H1 (cell line): Measurements from ENCODE around the gene TOB2. TPM values are rescaled to one million over a fixed set of nuclear protein-coding genes. Genes with fewer than 3 reads are reported as not detected.

Experiments
- CTCF ChIA-PET: fragments of 300-600 bp; sonication (Branson Sonifier 250); formaldehyde crosslinking; loops from one replicate; lab custom pipeline; 2021; ENCODE audit not compliant: partially characterized antibody; lab: Charles Lee
- POLR2A ChIA-PET: fragments of 300-600 bp; sonication (Branson Sonifier 250); formaldehyde crosslinking; loops from one replicate; lab custom pipeline; 2021; ENCODE audit warnings: inconsistent platforms; ENCODE audit not compliant: partially characterized antibody; lab: Charles Lee
- DNase-seq, 2 experiments: peaks; one replicate each; pipeline versions ENCODE4 v3.0.0 to v3.0.0-alpha.2; 2010 to 2022; ENCODE audit warnings: low spot score in 2 of 2, low read depth in 1 of 2, mixed read lengths in 1 of 2
- FAIRE-seq: peaks from 2 replicates; lab custom pipeline; 2011; peaks lifted over from hg19 to GRCh38; lab: Jason Lieb, UNC
- H2AFZ ChIP-seq: 2 replicates; pipeline ENCODE4 v1.8.1; 2012; ENCODE audit warnings: low read length, inconsistent platforms
- H2AK5ac ChIP-seq: 2 replicates; pipeline ENCODE4 v1.6.1; 2013; ENCODE audit warnings: low read depth, low read length
- H2BK120ac ChIP-seq: replicated peaks from 2 replicates; pipeline ENCODE3; 2013; ENCODE audit warnings: low read depth, low read length, inconsistent platforms
- H2BK12ac ChIP-seq: 2 replicates; pipeline ENCODE4 v1.6.1; 2013; ENCODE audit warnings: low read depth, low read length
- H2BK15ac ChIP-seq: 2 replicates; pipeline ENCODE4 v1.6.1; 2013; ENCODE audit warnings: low read length
- H2BK20ac ChIP-seq: 2 replicates; pipeline ENCODE4 v1.6.1; 2013; ENCODE audit warnings: low read length
- H2BK5ac ChIP-seq: 2 replicates; pipeline ENCODE4 v1.6.1; 2013; ENCODE audit warnings: low read depth, low read length
- H3K14ac ChIP-seq: 2 replicates; pipeline ENCODE4 v1.6.1; 2013; ENCODE audit warnings: inconsistent platforms; ENCODE audit not compliant: insufficient read length
- H3K18ac ChIP-seq: 2 replicates; pipeline ENCODE4 v1.6.1; 2013; ENCODE audit warnings: low read length; ENCODE audit errors: extremely low read depth
- H3K23ac ChIP-seq: 2 replicates; pipeline ENCODE4 v1.6.1; 2013; ENCODE audit warnings: inconsistent platforms; ENCODE audit not compliant: insufficient read length
- H3K23me2 ChIP-seq: 2 replicates; pipeline ENCODE4 v1.6.1; 2013; ENCODE audit warnings: low read depth, low read length
- H3K27ac ChIP-seq: 2 replicates; pipeline ENCODE4 v1.6.1; 2011; ENCODE audit warnings: low read depth, low read length, inconsistent platforms
- H3K27me3 ChIP-seq, 4 experiments: replicated peaks in 1 of 4; 1 replicate in 1 of 4; 2 replicates in 3 of 4; pipeline versions ENCODE4 v1.6.1 to v1.8.1; 2011 to 2013; ENCODE audit warnings: low read length in 3 of 4, mild to moderate bottlenecking in 3 of 4, inconsistent platforms in 2 of 4, mixed read lengths in 2 of 4, moderate library complexity in 1 of 4; ENCODE audit not compliant: control insufficient read depth in 3 of 4, insufficient read depth in 3 of 4; ENCODE audit errors: extremely low read depth in 1 of 4
- H3K36me3 ChIP-seq, 4 experiments: 2 replicates each; pipeline versions ENCODE4 v1.6.1 to v1.8.1; 2011 to 2013; ENCODE audit warnings: mild to moderate bottlenecking in 4 of 4, low read length in 3 of 4, moderate library complexity in 2 of 4, control low read depth in 1 of 4, inconsistent platforms in 1 of 4; ENCODE audit not compliant: insufficient read depth in 4 of 4, control insufficient read depth in 2 of 4
- H3K4ac ChIP-seq: replicated peaks from 2 replicates; pipeline ENCODE3; 2013; ENCODE audit warnings: low read length, low read depth, mixed read lengths, inconsistent platforms; ENCODE audit not compliant: insufficient read length
- H3K4me1 ChIP-seq, 4 experiments: replicated peaks in 1 of 4; 1 replicate in 1 of 4; 2 replicates in 3 of 4; pipeline versions ENCODE4 v1.6.1 to v1.8.1; 2011 to 2013; ENCODE audit warnings: low read length in 3 of 4, inconsistent platforms in 2 of 4, mixed read lengths in 1 of 4; ENCODE audit not compliant: insufficient read depth in 4 of 4, control insufficient read depth in 3 of 4
- H3K4me2 ChIP-seq, 2 experiments: 2 replicates each; pipeline versions ENCODE4 v1.6.1 to v1.8.1; 2011 to 2013; ENCODE audit warnings: low read depth in 2 of 2, low read length in 2 of 2, control low read depth in 1 of 2, inconsistent platforms in 1 of 2, mild to moderate bottlenecking in 1 of 2; ENCODE audit not compliant: insufficient read depth in 1 of 2
- H3K4me3 ChIP-seq, 4 experiments: fragments of 200-600, 300-600 bp in 1 of 4; sonication (generic), shearing (Covaris generic), sonication (Bioruptor Twin) in 1 of 4; 2 replicates each; pipeline versions ENCODE4 v1.5.1 to v1.8.1; 2011 to 2016; ENCODE audit warnings: low read length in 4 of 4, low read depth in 3 of 4, control low read depth in 2 of 4, inconsistent platforms in 2 of 4, mild to moderate bottlenecking in 2 of 4, mixed read lengths in 1 of 4, moderate library complexity in 1 of 4; ENCODE audit not compliant: insufficient read depth in 2 of 4; ENCODE audit errors: extremely low read depth in 1 of 4
- H3K56ac ChIP-seq: replicated peaks from 2 replicates; pipeline ENCODE3; 2013; ENCODE audit warnings: low read depth, mild to moderate bottlenecking, mixed read lengths, low read length, inconsistent platforms; ENCODE audit not compliant: insufficient read length
- H3K79me1 ChIP-seq: 2 replicates; pipeline ENCODE4 v1.6.1; 2013; ENCODE audit warnings: low read depth, low read length, control low read depth
- H3K79me2 ChIP-seq, 2 experiments: 2 replicates each; pipeline versions ENCODE4 v1.6.1 to v1.8.1; 2012 to 2013; ENCODE audit warnings: low read length in 2 of 2, mild to moderate bottlenecking in 2 of 2, inconsistent platforms in 1 of 2; ENCODE audit not compliant: insufficient read depth in 2 of 2, control insufficient read depth in 1 of 2
- H3K9ac ChIP-seq, 4 experiments: replicated peaks in 1 of 4; 1 replicate in 1 of 4; 2 replicates in 3 of 4; pipeline versions ENCODE4 v1.6.1 to v1.8.1; 2011 to 2013; ENCODE audit warnings: low read depth in 3 of 4, low read length in 3 of 4, control low read depth in 2 of 4, mild to moderate bottlenecking in 2 of 4, moderate library complexity in 2 of 4, inconsistent platforms in 1 of 4; ENCODE audit errors: extremely low read depth in 1 of 4
- H3K9me3 ChIP-seq, 2 experiments: 2 replicates each; pipeline versions ENCODE4 v1.6.1 to v1.8.1; 2012 to 2013; ENCODE audit warnings: mild to moderate bottlenecking in 2 of 2, moderate library complexity in 2 of 2, control low read depth in 1 of 2, inconsistent platforms in 1 of 2, low read depth in 1 of 2, low read length in 1 of 2, mixed read lengths in 1 of 2; ENCODE audit not compliant: insufficient read depth in 2 of 2
- H4K20me1 ChIP-seq, 2 experiments: replicated peaks in 1 of 2; 2 replicates each; pipeline versions ENCODE3 to v1.8.1; 2011 to 2013; ENCODE audit warnings: inconsistent platforms in 2 of 2, low read length in 2 of 2, mild to moderate bottlenecking in 1 of 2; ENCODE audit not compliant: insufficient read depth in 2 of 2, control insufficient read depth in 1 of 2
- H4K5ac ChIP-seq: 2 replicates; pipeline ENCODE4 v1.6.1; 2013; ENCODE audit warnings: low read length, low read depth, mixed read lengths, inconsistent platforms; ENCODE audit not compliant: insufficient read length
- H4K8ac ChIP-seq: 2 replicates; pipeline ENCODE4 v1.8.0; 2013; ENCODE audit warnings: mild to moderate bottlenecking, moderate library complexity, low read length, inconsistent platforms; ENCODE audit not compliant: insufficient read depth; ENCODE audit errors: extremely low read depth
- H4K91ac ChIP-seq: replicated peaks from 2 replicates; pipeline ENCODE3; 2013; ENCODE audit warnings: low read length, mixed read lengths, inconsistent platforms; ENCODE audit not compliant: insufficient read length
- CBX8 ChIP-seq: fragments of 300-800, 300-1000 bp; sonication (generic); IDR thresholded peaks from 2 replicates; pipeline ENCODE4 v1.7.1; 2016; ENCODE audit warnings: low read depth, low read length, borderline replicate concordance
- CHD2 ChIP-seq: IDR thresholded peaks from 2 replicates; pipeline ENCODE4 v1.6.1; 2012; ENCODE audit warnings: low read length, improper control_type of control experiment
- JUN ChIP-seq: IDR thresholded peaks from 2 replicates; pipeline ENCODE4 v1.6.1; 2011; ENCODE audit warnings: low read depth, mild to moderate bottlenecking, improper control_type of control experiment, low read length
- KDM1A ChIP-seq: fragments of 200-600, 300-600 bp; sonication (generic); IDR thresholded peaks from 2 replicates; pipeline ENCODE4 v1.7.1; 2016; ENCODE audit warnings: mild to moderate bottlenecking, low read length, borderline replicate concordance
- MAFK ChIP-seq: IDR thresholded peaks from 2 replicates; pipeline ENCODE4 v1.6.1; 2012; ENCODE audit warnings: low read depth, mild to moderate bottlenecking, improper control_type of control experiment, low read length
- RAD21 ChIP-seq, 2 experiments: IDR thresholded peaks in 1 of 2; conservative IDR thresholded peaks in 1 of 2; 2 replicates each; pipeline ENCODE4 v1.6.1; 2011; ENCODE audit warnings: low read depth in 2 of 2, low read length in 2 of 2, improper control_type of control experiment in 1 of 2, inconsistent platforms in 1 of 2, mild to moderate bottlenecking in 1 of 2, moderate library complexity in 1 of 2
- SIN3A ChIP-seq, 2 experiments: IDR thresholded peaks in 1 of 2; conservative IDR thresholded peaks in 1 of 2; 2 replicates each; pipeline ENCODE4 v1.6.1; 2011 to 2012; ENCODE audit warnings: low read length in 2 of 2, improper control_type of control experiment in 1 of 2, low read depth in 1 of 2, mild to moderate bottlenecking in 1 of 2
- TAF7 ChIP-seq: optimal IDR thresholded peaks from 2 replicates; pipeline ENCODE3; 2011; ENCODE audit warnings: low read depth, mild to moderate bottlenecking, inconsistent platforms, low read length, moderate library complexity, borderline replicate concordance
- TBP ChIP-seq: IDR thresholded peaks from 2 replicates; pipeline ENCODE4 v1.6.1; 2011; ENCODE audit warnings: low read depth, low read length, improper control_type of control experiment
- WGBS, 2 experiments: shearing (Covaris generic) in 1 of 2; methylation state at CpG; one replicate each; pipeline versions ENCODE4 v1.1.6 to v1.1.7; 2013 to 2015; ENCODE audit warnings: low lambda C conversion rate in 2 of 2, mixed read lengths in 2 of 2, inconsistent platforms in 1 of 2, low coverage in 1 of 2, missing lambda C conversion rate in 1 of 2; ENCODE audit not compliant: insufficient replicate concordance in 2 of 2, insufficient coverage in 1 of 2, insufficient read length in 1 of 2; ENCODE audit errors: extremely low coverage in 1 of 2, missing lambda C conversion rate in 1 of 2; 5-methylcytosine and 5-hydroxymethylcytosine counted together
- polyA plus RNA-seq, 7 experiments: library from polyadenylated mRNA; depleted of rRNA in 3 of 7; stranded (reverse) in 5 of 7; unstranded in 2 of 7; fragments of >200 nt in 5 of 7; fragments of 200-250 nt in 2 of 7; gene quantifications; 1 replicate in 5 of 7; 2 replicates in 1 of 7; 4 replicates in 1 of 7; pipeline versions ENCODE4 v1.2.1 to v1.2.3, GENCODE V29; 2011 to 2013; ENCODE audit warnings: missing spikeins in 2 of 7, mixed read lengths in 2 of 7
- total RNA-seq: library from RNA; stranded (reverse); fragmentation: NEBNext Ultra II Directional; extraction: Animal tissue kit (Norgen Biotek cat#: 25700); gene quantifications from 2 replicates; pipeline ENCODE4 v1.2.1, GENCODE V29; 2021
- TF ChIP-seq, protein P1 (sequence below): IDR thresholded peaks from 2 replicates; pipeline ENCODE4 v1.6.1; 2012; ENCODE audit warnings: inconsistent platforms

TOB2 gene
- total and polyA plus RNA-seq, 2 of the 8 experiments (the other 6 are each of a cell fraction or from before 2014, with no cell fraction given) = 27.0 to 54.1 TPM

DNA sequence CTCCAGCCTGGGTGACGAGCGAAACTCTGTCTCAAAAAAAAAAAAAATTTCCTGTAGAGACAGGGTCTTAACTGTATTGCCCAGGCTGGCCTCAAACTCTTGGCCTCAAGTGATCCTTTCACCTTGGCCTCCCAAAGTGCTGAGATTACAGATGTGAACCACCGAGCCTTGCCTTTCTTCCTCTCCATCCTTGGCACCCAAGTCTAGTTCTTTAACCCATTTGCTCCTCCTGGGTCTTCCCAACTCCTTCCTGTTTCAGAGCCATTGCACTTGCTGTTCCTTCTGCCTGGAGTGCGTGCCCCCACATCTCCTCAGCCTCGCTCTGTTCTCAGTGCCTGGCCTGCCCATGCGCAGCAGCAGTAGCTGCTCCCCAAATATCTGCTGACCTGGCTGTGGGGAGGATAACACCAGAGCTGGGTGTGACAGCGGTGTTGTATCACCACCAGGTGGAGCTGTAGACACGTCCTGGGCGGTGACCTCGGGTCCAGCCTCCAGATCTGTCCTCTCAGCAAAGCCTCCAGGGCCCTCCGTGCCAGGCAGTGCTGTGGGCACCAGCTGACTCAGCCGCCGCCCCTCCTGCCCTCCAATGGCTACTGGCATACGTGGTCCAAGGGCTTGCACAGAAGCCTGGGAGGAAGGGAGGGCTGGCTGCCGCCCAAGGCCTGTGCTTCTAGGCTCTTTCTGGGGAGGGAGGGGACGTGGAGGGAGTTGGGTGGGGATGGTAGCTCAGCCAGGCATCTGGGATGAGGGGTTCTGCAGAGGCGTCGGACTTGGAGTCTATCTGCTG is 42.9 kb downstream of the TOB2 start:
- H3K23me2 ChIP-seq = no peaks in the 10 kb centered on the region
- H4K5ac ChIP-seq = no peak overlapping the region
- FAIRE-seq = peak; percentile 72
- H3K9me3 ChIP-seq = no peaks in the 10 kb centered on the region
- DNase-seq = peak; percentile 66 to 90
- no peak overlapping the region for H2AK5ac ChIP-seq
- no peak overlapping the region for H4K91ac ChIP-seq
- no peak overlapping the region for H2BK5ac ChIP-seq
- no peaks in the 10 kb centered on the region for H3K27me3 ChIP-seq
- no peak overlapping the region for H3K18ac ChIP-seq
- POLR2A ChIA-PET = interaction anchor here (0.7 to 9.8 kb wide), 16 partner anchors 11 to 140 kb away, joined by 3 to 106 read pairs (median 4); partner anchors contain the start of genes ACO2, PHF5A, POLR3H and TOB2
- CTCF ChIA-PET = interaction anchor here (0.5 to 15.8 kb wide), 46 partner anchors 8 to 194 kb away, joined by 3 to 269 read pairs (median 6); partner anchors contain the start of genes ACO2, PHF5A, PMM1 and TOB2
- H4K20me1 ChIP-seq = no peaks in the 10 kb centered on the region
- H4K8ac ChIP-seq = peak overlapping the region; percentile 78
- no peaks in the 10 kb centered on the region for H3K79me1 ChIP-seq
- H3K27ac ChIP-seq = no peak overlapping the region
- no peak overlapping the region for H2BK120ac ChIP-seq
- H3K4me2 ChIP-seq = peak overlapping the region in 1 of 2 experiments; percentile 38; a peak in 1 of 4 replicates
- no peak overlapping the region for H3K4me3 ChIP-seq
- no peak overlapping the region for H3K14ac ChIP-seq
- no peaks in the 10 kb centered on the region for H3K79me2 ChIP-seq
- no peak overlapping the region for H3K56ac ChIP-seq
- no peak overlapping the region for H3K9ac ChIP-seq
- 35% methylated on average over 15 of the region's 18 CpGs; no CpG with 5 or more reads in 1 of the 2 experiments for WGBS, 2 experiments
- H3K4ac ChIP-seq = no peak overlapping the region
- peaks cover 0 to under 1% (median 0%) of the 10 kb centered on the region in 4 experiments; a peak in 1 of 7 replicates for H3K4me1 ChIP-seq
- no peak overlapping the region for H2BK20ac ChIP-seq
- H3K23ac ChIP-seq = no peak overlapping the region
- no peaks in the 10 kb centered on the region for H3K36me3 ChIP-seq
- H2AFZ ChIP-seq = peak overlapping the region; percentile 93
- no peak overlapping the region; the same call in 1 of the 2 replicates for H2BK12ac ChIP-seq
- no peak overlapping the region for H2BK15ac ChIP-seq
- TF ChIP-seq, protein P1, sequence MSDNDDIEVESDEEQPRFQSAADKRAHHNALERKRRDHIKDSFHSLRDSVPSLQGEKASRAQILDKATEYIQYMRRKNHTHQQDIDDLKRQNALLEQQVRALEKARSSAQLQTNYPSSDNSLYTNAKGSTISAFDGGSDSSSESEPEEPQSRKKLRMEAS = peak; percentile 49
- TF ChIP-seq KDM1A (peak; percentile 33; the same call in 1 of the 2 replicates), CBX8 (no peak), RAD21 (IDR thresholded peaks at IDR 0.05 in 1 of 2, conservative IDR thresholded peaks at IDR 0.05 in 1 of 2; ENCODE audit: low read depth in 2 of 2, low read length in 2 of 2) (peak; percentile 99), CHD2 (0 out of 2 replicates have a peak, but pooled peaks have one; percentile 42), TBP (peak; percentile 24; the same call in 1 of the 2 replicates), JUN (no peak), TAF7 (peak; percentile 20), SIN3A (conservative IDR thresholded peaks at IDR 0.05 in 1 of 2, IDR thresholded peaks at IDR 0.05 in 1 of 2; ENCODE audit: low read depth in 1 of 2, low read length in 2 of 2) (peak in 1 of 2 experiments; percentile 63; a peak in 1 of 4 replicates), MAFK (peak; percentile 94)
